Activated T-helper 2 cell treated with anti-CD3 and anti-CD28 coated beads, Interferon-gamma antibody, Interleukin-2, Interleukin-4, amounts not matched to agents 10 μg/mL and 5 μg/mL and 100 μg/mL, durations not matched to agents 14 hours and 24 hours and 36 hours (primary cell): ENCODE data around the gene DCAF15. TPM values are rescaled to one million over a fixed set of nuclear protein-coding genes. Genes with fewer than 3 reads are reported as not detected.

Experiments used
- DNase-seq: peaks from one replicate; pipeline ENCODE4 v3.0.0; 2021; ENCODE audit warnings: low spot score
- H3K27ac Mint-ChIP-seq: one replicate; pipeline ENCODE4 v1.8.0; 2021; ENCODE audit warnings: mixed read lengths
- H3K27me3 Mint-ChIP-seq: one replicate; pipeline ENCODE4 v1.8.0; 2021; ENCODE audit warnings: low read depth, mixed read lengths
- H3K36me3 Mint-ChIP-seq: one replicate; pipeline ENCODE4 v1.8.0; 2021; ENCODE audit warnings: low read depth, mixed read lengths
- H3K4me1 Mint-ChIP-seq: one replicate; pipeline ENCODE4 v1.8.0; 2021; ENCODE audit warnings: low read depth, mixed read lengths
- H3K4me3 Mint-ChIP-seq: one replicate; pipeline ENCODE4 v1.8.0; 2021; ENCODE audit warnings: low read depth, mild to moderate bottlenecking, moderate library complexity, mixed read lengths
- H3K9me3 Mint-ChIP-seq: one replicate; pipeline ENCODE4 v1.8.0; 2021; ENCODE audit warnings: mixed read lengths
- intact Hi-C: fragments of 100-400 bp; cut with micrococcal nuclease; formaldehyde crosslinking; loops from one replicate; pipeline ENCODE4 v1.15.1; 2023
- total RNA-seq: library from RNA; stranded (reverse); gene quantifications from 2 replicates; pipeline ENCODE4 v1.2.3, GENCODE V29; 2022

Gene DCAF15, protein sequence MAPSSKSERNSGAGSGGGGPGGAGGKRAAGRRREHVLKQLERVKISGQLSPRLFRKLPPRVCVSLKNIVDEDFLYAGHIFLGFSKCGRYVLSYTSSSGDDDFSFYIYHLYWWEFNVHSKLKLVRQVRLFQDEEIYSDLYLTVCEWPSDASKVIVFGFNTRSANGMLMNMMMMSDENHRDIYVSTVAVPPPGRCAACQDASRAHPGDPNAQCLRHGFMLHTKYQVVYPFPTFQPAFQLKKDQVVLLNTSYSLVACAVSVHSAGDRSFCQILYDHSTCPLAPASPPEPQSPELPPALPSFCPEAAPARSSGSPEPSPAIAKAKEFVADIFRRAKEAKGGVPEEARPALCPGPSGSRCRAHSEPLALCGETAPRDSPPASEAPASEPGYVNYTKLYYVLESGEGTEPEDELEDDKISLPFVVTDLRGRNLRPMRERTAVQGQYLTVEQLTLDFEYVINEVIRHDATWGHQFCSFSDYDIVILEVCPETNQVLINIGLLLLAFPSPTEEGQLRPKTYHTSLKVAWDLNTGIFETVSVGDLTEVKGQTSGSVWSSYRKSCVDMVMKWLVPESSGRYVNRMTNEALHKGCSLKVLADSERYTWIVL
- total RNA-seq = 60.6 and 64.0 TPM in 2 replicates

DNA sequence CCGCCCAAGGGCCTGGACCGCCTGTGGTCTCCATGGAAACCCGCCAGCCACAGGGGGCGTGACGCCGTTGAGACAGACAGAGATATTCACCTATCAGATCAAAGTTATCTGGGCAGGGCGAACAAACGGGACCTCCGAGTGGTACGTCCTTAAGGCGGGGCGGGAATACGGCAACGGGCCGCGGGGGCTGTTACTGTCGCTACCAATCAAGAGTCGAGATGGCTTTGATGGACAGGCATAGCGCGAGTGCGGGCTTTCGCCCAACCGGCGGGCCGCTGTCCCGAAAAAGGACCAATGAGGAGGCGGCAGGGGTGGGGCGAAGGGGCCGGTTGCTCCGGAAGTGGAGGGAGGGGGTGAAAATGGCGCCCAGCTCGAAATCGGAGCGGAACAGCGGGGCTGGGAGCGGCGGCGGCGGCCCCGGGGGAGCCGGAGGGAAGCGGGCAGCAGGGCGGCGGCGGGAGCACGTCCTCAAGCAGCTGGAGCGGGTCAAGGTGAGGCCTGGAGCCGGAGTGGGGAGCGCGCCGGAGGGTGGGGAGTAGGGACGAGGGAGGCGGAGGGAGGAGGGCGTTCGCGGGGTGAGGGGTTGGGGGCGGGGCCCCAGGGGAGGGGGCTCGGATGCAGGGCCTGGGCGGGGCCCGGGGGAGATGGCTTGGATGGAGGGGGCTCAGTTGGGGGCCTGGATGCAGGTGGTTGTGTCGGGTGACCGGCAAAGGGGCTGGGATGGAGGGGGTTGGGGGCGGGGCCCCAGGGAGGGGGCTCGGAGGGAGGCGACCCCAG, at the start of gene DCAF15:
TSS of gene DCAF15 (plus strand) at position 356 of the 777 bp plus-strand sequence. CDS start at position 360, 4 bp downstream.
- Mint-ChIP-seq H3K36me3 (peaks cover 20% of the 10 kb centered on the region), H3K27me3 (peaks cover 2% of the 10 kb centered on the region), H3K4me1 (peaks cover 15% of the 10 kb centered on the region), H3K27ac (peak within 1 kb of the TSS; percentile 93), H3K4me3 (peak within 1 kb of the TSS; percentile 97), H3K9me3 (no peaks in the 10 kb centered on the region)
- DNase-seq = peak; percentile 99
- intact Hi-C loops = loop anchor here (1.0 to 5.0 kb wide), 3 partner anchors 53 to 80 kb away; partner anchors contain the start of gene IL27RA

DNA sequence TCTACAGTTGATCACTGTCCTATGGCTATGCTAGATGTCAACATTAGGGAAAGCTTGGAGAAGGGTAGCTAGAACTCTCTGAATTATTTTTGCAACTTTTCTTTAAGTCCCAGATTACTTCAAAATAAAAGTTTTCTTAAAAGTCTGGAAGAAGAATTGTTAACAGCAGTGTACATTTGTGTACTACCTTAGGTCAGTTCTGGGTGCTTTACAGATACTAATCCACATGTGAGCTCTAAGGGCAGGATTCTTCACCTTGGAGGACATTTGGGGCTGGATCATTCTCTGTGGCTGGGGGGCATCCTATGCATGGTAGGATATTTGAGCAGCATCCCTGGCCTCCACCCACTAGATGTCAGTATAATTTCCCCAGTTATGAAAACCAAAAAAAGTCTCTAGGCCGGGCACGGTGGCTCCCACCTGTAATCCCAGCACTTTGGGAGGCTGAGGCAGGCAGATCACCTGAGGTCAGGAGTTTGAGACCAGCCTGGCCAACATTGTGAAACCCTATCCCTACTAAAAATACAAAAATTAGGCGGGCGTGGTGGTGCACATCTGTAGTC, 49.2 kb upstream of the DCAF15 start:
- H3K27me3 Mint-ChIP-seq = no peaks in the 10 kb centered on the region
- H3K36me3 Mint-ChIP-seq = peaks cover 3% of the 10 kb centered on the region
- H3K27ac Mint-ChIP-seq = no peak overlapping the region
- H3K4me3 Mint-ChIP-seq = no peak overlapping the region
- no peak for DNase-seq
- intact Hi-C loops = no loop called here
- peaks cover 16% of the 10 kb centered on the region for H3K4me1 Mint-ChIP-seq
- no peaks in the 10 kb centered on the region for H3K9me3 Mint-ChIP-seq

DNA sequence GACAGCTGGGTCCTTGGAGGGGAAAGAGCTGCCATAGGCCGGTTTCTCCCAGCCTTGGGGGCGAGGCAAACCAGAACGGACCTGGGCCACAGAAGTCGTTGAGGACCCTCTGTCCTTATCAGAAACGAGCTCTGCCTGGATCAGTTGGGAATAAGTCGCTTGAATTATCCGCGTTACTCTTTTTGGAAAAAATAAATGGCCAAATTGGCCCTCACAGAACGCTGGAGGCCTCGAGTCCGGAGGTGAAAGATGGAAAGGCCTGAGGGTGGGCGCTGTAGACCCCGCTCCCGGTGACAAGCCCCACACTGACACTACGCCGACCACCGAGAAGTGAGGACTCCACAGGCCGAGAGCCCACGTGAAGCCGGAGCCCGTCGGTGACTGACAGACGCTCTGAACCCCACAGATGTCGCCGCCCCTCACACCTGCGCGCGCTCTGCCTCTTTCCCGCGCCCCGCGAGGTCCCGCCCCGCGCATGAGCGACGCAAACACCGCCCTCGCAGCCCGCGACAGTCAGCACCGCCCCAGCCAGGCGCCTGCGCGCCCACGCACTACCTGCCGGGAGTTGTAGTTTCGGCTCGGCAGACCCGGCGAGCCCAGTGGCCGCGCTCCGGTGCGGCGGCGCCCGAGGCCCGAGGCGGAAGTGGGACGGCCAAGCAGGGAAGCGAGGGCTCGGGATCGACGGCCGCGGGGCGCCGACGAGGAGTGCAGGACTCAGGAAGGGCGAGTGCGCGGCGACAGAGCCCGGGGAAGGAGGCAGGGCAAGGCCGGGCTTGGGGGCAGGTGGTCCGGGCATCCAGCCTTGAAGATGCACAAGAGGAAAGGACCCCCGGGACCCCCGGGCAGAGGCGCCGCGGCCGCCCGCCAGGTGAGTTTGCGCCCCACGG, 46.4 kb upstream of the DCAF15 start, which contains the start of the genes BRME1 and CC2D1A:
TSS of gene BRME1 (minus strand) at position 484 of the 887 bp plus-strand sequence. CDS start 1,225 bp downstream, outside the sequence.
TSS of gene CC2D1A (plus strand) at position 568 of the 887 bp plus-strand sequence. CDS start at position 809, 241 bp downstream.
- Mint-ChIP-seq H3K4me1 (peaks cover 16% of the 10 kb centered on the region), H3K27ac (peak within 1 kb of the TSS; percentile 86), H3K27me3 (no peaks in the 10 kb centered on the region), H3K9me3 (no peaks in the 10 kb centered on the region), H3K4me3 (peak within 1 kb of the TSS; percentile 82), H3K36me3 (peaks cover 13% of the 10 kb centered on the region)
- intact Hi-C loops = no loop called here
- peak; percentile 93 for DNase-seq

DNA sequence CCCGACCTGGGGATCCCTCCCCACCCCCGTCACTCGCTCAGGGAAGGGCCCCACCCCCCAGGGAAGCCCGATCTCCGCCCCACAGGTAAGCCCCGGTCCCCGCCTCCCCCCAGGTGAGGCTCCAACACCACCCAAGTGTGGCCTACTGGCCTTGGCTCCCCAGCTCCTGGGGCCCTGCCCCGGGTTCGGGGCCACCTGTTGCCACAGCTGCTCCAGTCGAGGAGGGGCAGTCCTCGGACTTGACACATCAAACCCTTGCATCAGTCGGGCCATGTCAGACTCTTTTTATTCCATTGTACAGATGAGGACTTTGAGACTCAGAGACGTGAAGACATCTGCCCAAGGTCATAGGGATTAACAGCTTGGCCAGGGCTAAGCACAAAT, 45.8 kb upstream of the DCAF15 start:
- intact Hi-C loops = no loop called here
- H3K27ac Mint-ChIP-seq = peak overlapping the region; percentile 70
- H3K4me3 Mint-ChIP-seq = peak overlapping the region; percentile 82
- peaks cover 14% of the 10 kb centered on the region for H3K36me3 Mint-ChIP-seq
- H3K27me3 Mint-ChIP-seq = no peaks in the 10 kb centered on the region
- no peak for DNase-seq
- H3K4me1 Mint-ChIP-seq = peaks cover 16% of the 10 kb centered on the region
- no peaks in the 10 kb centered on the region for H3K9me3 Mint-ChIP-seq

DNA sequence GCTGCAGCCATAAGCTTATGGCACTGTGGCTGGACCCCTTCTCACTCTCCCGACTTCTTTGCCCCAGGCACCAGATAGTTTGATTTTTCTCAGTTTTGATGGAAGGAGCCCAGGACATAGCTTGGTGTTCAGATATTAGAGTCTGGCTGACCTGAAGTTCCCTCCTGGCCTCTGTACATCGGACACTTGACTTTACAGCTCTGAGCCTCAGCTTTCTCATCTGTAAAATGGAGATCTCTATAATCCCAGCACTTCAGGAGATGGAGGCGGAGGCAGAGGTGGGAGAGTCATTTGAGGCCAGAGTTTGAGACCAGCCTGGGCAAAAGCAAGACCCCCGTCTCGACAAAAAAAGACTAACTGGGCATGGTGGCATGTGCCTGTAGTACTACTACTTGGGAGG, 45.4 kb upstream of the DCAF15 start:
- no peaks in the 10 kb centered on the region for H3K9me3 Mint-ChIP-seq
- H3K4me3 Mint-ChIP-seq = peak overlapping the region; percentile 82
- intact Hi-C loops = no loop called here
- peaks cover 15% of the 10 kb centered on the region for H3K36me3 Mint-ChIP-seq
- H3K27ac Mint-ChIP-seq = peak overlapping the region; percentile 70
- no peak for DNase-seq
- no peaks in the 10 kb centered on the region for H3K27me3 Mint-ChIP-seq
- H3K4me1 Mint-ChIP-seq = peaks cover 16% of the 10 kb centered on the region

DNA sequence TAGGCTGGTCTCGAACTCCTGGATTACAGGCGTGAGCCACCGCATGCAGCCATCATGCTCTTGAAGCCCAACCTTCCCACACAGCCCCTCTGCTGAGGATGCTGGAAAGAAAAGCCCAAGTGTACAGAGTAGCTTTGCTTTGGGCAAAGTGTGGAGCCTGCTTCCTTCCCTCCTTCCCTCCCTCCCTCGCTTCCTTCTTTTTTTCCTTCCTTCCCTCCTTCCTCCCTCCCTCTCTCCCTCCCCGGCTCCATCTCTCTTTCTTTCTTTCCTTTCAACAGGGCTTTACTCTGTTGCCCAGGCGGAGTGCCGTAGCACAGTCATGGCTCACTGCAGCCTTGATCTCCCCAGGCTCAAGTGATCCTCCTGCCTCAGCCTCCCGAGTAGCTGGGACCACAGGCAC, 43.6 kb upstream of the DCAF15 start:
- Mint-ChIP-seq H3K9me3 (no peaks in the 10 kb centered on the region), H3K36me3 (peaks cover 22% of the 10 kb centered on the region), H3K27me3 (no peaks in the 10 kb centered on the region), H3K27ac (no peak overlapping the region), H3K4me3 (no peak overlapping the region), H3K4me1 (peaks cover 16% of the 10 kb centered on the region)
- no peak for DNase-seq
- intact Hi-C loops = no loop called here

DNA sequence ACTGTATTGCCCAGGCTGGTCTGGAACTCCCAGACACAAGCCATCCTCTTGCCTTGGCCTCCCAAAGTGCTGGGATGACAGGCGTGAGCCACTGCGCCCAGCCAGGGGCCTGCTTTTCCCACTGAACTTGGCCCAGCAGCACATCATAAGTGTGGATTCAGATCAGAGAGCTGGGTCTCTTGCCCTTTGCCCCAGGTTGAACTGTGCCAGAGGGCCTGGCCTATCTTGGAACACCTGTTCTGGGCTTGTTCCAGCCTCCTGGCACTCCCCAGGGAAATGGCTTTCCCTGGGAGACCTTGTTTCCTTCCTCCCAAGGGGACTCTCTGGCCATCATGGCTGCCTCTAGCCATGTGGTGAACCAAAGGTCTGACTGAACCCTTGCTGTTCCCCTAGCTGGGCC, 42.9 kb upstream of the DCAF15 start:
- Mint-ChIP-seq H3K9me3 (no peaks in the 10 kb centered on the region), H3K27me3 (no peaks in the 10 kb centered on the region), H3K36me3 (peaks cover 22% of the 10 kb centered on the region), H3K4me1 (peaks cover 16% of the 10 kb centered on the region), H3K27ac (no peak overlapping the region), H3K4me3 (no peak overlapping the region)
- DNase-seq = no peak
- intact Hi-C loops = no loop called here

DNA sequence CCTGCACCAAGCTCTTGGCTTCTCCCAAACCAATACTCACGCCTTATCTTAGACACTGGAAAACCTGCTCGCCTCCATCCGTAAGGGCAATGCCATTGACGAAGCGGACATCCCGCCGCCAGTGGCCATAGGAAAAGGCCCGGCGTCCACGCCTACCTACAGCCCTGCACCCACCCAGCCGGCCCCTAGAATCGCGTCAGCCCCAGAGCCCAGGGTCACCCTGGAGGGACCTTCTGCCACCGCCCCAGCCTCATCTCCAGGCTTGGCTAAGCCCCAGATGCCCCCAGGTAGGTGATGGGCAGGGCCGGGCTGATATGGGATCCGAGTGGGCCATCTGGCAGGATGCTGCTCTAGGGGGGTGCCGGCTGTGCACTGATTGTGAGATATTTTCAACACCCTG, 39.0 kb upstream of the DCAF15 start:
- Mint-ChIP-seq H3K9me3 (no peaks in the 10 kb centered on the region), H3K36me3 (peaks cover 30% of the 10 kb centered on the region), H3K4me1 (no peaks in the 10 kb centered on the region), H3K4me3 (no peak overlapping the region), H3K27ac (no peak overlapping the region), H3K27me3 (no peaks in the 10 kb centered on the region)
- DNase-seq = no peak
- intact Hi-C loops = no loop called here

DNA sequence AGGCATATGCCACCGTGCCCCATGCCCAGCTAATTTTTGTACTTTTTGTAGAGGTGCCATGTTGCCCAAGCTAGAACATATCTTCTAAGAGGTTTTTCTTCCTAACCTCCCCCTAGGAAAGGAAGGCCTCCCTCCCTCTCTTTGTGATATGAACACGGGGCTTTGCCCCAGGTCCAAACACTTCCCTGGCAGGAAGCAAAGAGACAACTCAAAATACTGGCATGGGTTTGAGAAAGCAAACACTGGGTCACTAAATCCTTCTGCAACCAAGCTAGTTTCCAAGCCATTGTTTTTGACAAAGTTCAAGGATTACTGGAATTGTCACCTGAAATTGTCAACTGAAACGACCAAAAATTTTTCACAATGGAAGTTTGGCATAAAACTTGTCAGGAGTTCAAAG, 37.5 kb upstream of the DCAF15 start:
- Mint-ChIP-seq H3K27ac (no peak overlapping the region), H3K9me3 (no peaks in the 10 kb centered on the region), H3K4me1 (no peaks in the 10 kb centered on the region), H3K36me3 (peaks cover 35% of the 10 kb centered on the region), H3K4me3 (no peak overlapping the region), H3K27me3 (no peaks in the 10 kb centered on the region)
- no peak for DNase-seq
- intact Hi-C loops = no loop called here

DNA sequence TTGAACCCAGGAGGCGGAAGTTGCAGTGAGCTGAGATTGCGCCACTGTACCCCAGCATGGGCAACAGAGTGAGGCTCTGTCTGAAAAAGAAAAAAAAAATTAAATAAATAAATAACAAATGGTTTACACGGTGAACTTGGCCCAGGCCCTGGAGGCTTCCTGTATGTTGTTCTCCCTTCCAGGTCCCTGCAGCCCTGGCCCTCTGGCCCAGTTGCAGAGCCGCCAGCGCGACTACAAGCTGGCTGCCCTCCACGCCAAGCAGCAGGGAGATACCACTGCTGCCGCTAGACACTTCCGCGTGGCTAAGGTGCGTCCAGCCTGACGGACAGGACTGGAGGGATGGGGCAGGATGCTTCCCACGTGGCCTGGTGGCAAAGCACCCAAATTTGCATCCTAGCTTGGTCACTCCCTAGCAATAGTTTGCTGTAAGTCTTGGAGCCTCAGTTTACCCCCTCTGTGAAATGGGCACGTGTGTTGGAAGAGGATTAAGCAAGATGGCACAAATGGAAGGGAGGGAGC, 34.4 kb upstream of the DCAF15 start:
- Mint-ChIP-seq H3K36me3 (peaks cover 53% of the 10 kb centered on the region), H3K9me3 (peaks cover 10% of the 10 kb centered on the region), H3K4me3 (no peak overlapping the region), H3K4me1 (no peaks in the 10 kb centered on the region), H3K27me3 (no peaks in the 10 kb centered on the region), H3K27ac (no peak overlapping the region)
- intact Hi-C loops = no loop called here
- DNase-seq = no peak

DNA sequence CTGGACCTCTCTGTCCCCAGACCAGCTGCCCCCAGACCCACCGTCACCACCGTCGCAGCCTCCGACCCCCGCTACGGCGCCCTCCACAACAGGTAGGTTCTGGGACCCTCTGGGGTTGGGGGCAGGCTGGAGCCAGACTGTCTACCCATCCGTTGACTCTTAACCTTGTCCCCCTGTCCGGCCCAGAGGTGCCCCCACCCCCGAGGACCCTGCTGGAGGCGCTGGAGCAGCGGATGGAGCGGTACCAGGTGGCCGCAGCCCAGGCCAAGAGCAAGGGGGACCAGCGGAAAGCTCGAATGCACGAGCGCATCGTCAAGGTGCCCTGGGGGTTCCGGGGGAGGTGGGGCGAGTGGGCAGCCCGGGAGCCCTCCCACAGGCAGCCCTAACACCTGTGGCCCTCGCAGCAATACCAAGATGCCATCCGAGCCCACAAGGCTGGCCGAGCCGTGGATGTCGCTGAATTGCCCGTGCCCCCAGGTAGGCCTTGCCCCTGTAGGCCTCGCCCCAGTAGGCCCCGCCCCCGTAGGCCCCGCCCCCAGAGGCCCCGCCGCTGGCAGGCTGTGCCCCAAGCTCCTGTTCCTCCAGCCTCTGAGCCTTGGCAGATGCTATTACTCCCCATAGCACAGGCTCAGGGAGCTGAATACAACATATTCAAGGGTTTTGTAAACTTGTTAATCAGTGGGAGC, 33.4 kb upstream of the DCAF15 start:
- no peak for DNase-seq
- no peaks in the 10 kb centered on the region for H3K4me1 Mint-ChIP-seq
- intact Hi-C loops = no loop called here
- no peaks in the 10 kb centered on the region for H3K27me3 Mint-ChIP-seq
- H3K27ac Mint-ChIP-seq = no peak overlapping the region
- H3K4me3 Mint-ChIP-seq = no peak overlapping the region
- H3K9me3 Mint-ChIP-seq = peaks cover 10% of the 10 kb centered on the region
- H3K36me3 Mint-ChIP-seq = peaks cover 58% of the 10 kb centered on the region
